HepG2 (cell line): ENCODE measurements around the gene CSNK1D. TPM values are rescaled to one million over a fixed set of nuclear protein-coding genes. Genes with fewer than 3 reads are reported as not detected.

Experiments
- ATAC-seq: fragments of 200-7000 bp; cut with Tn5 transposase; 3 replicates; pipeline ENCODE4 v1.9.1; 2020; ENCODE audit warnings: mild to moderate bottlenecking, moderate library complexity
- BruUV-seq: library from RNA; stranded (reverse); fragments of 400-500 nt; replicated peaks from 2 replicates; lab custom pipeline; 2021; lab: Mats Ljungman, UMichigan
- CTCF ChIA-PET: fragments of 300-600 bp; formaldehyde crosslinking; extraction: SDS; loops from one replicate; lab custom pipeline; 2021; ENCODE audit warnings: low total read pairs, inconsistent platforms, low intra/inter-chr PET ratio; lab: Yijun Ruan, JAX
- POLR2A ChIA-PET: fragments of 350-600 bp; sonication (Branson Sonifier 250); formaldehyde crosslinking; loops from one replicate; lab custom pipeline; 2020; ENCODE audit warnings: antibody characterized with exemption, inconsistent platforms; lab: Yijun Ruan, JAX
- DNase-seq: peaks from one replicate; pipeline ENCODE4 v3.0.0-alpha.2; 2015; ENCODE audit warnings: low spot score
- FAIRE-seq: peaks from 3 replicates; lab custom pipeline; 2011; peaks lifted over from hg19 to GRCh38; lab: Jason Lieb, UNC
- H2AFZ ChIP-seq: one replicate; pipeline ENCODE4 v1.6.1; 2011; ENCODE audit warnings: low read length, inconsistent platforms
- H3K27ac ChIP-seq: fragments of 300-600 bp; 3 replicates; pipeline ENCODE4 v1.8.0; 2011; ENCODE audit warnings: mixed run types, mild to moderate bottlenecking, mixed read lengths, low read length, inconsistent platforms; ENCODE audit not compliant: insufficient read depth; ENCODE audit errors: extremely low read length
- H3K27me3 ChIP-seq, 2 experiments: fragments of 200-600 bp in 1 of 2; 2 replicates in 1 of 2; 3 replicates in 1 of 2; pipeline versions ENCODE4 v1.6.0 to v1.8.0; 2011; ENCODE audit warnings: low read length in 2 of 2, mild to moderate bottlenecking in 2 of 2, moderate library complexity in 2 of 2, inconsistent platforms in 1 of 2; ENCODE audit not compliant: insufficient read depth in 2 of 2, control insufficient read depth in 1 of 2
- H3K36me3 ChIP-seq, 2 experiments: fragments of 200-600 bp in 1 of 2; replicated peaks in 1 of 2; 2 replicates in 1 of 2; 3 replicates in 1 of 2; pipeline versions ENCODE4 v1.5.1 to v1.8.0; 2011; ENCODE audit warnings: low read length in 2 of 2, inconsistent platforms in 1 of 2; ENCODE audit not compliant: insufficient read depth in 2 of 2, control insufficient read depth in 1 of 2
- H3K4me1 ChIP-seq: 2 replicates; pipeline ENCODE4 v1.5.1; 2012; ENCODE audit warnings: low read length, inconsistent platforms; ENCODE audit not compliant: insufficient read depth
- H3K4me2 ChIP-seq: 2 replicates; pipeline ENCODE4 v1.6.0; 2011; ENCODE audit warnings: low read depth, low read length, inconsistent platforms
- H3K4me3 ChIP-seq, 3 experiments: fragments of 200-600 bp in 1 of 3; sonication (generic), shearing (Covaris generic) in 1 of 3; replicated peaks in 1 of 3; 2 replicates each; pipeline ENCODE4 v1.5.1; 2011 to 2016; ENCODE audit warnings: low read length in 3 of 3, inconsistent platforms in 2 of 3, low read depth in 2 of 3, mild to moderate bottlenecking in 2 of 3, control low read depth in 1 of 3, mixed read lengths in 1 of 3; ENCODE audit not compliant: insufficient read depth in 1 of 3
- H3K79me2 ChIP-seq: one replicate; pipeline ENCODE4 v1.6.1; 2011; ENCODE audit warnings: low read length, inconsistent platforms; ENCODE audit not compliant: insufficient read depth
- H3K9ac ChIP-seq: 2 replicates; pipeline ENCODE4 v1.6.0; 2011; ENCODE audit warnings: mild to moderate bottlenecking, low read depth, low read length, inconsistent platforms; ENCODE audit not compliant: insufficient read depth
- H3K9me3 ChIP-seq: 2 replicates; pipeline ENCODE4 v1.5.1; 2012; ENCODE audit warnings: mild to moderate bottlenecking, low read length
- H4K20me1 ChIP-seq: 2 replicates; pipeline ENCODE4 v1.6.0; 2011; ENCODE audit warnings: inconsistent platforms, mild to moderate bottlenecking, low read length, moderate library complexity; ENCODE audit not compliant: insufficient read depth
- AGO2 ChIP-seq: fragments of 200-400 bp; formaldehyde crosslinking; optimal IDR thresholded peaks from 2 replicates; pipeline ENCODE3; 2017; ENCODE audit warnings: mild to moderate bottlenecking, low read depth, low read length, moderate library complexity
- PLSCR1 ChIP-seq: sonication (generic); formaldehyde crosslinking; IDR thresholded peaks from 2 replicates; pipeline ENCODE4 v1.5.0; 2020; ENCODE audit warnings: missing genetic modification reagents, mild to moderate bottlenecking, borderline replicate concordance
- POLR2AphosphoS2 ChIP-seq: IDR thresholded peaks from 2 replicates; pipeline ENCODE4 v1.6.1; 2011; ENCODE audit warnings: low read depth, low read length, improper control_type of control experiment
- RBM39 ChIP-seq: fragments of 200-400 bp; formaldehyde crosslinking; IDR thresholded peaks from one replicate; pipeline ENCODE4 v1.6.1; 2018; ENCODE audit warnings: antibody characterized with exemption, mild to moderate bottlenecking, low read depth, low read length; ENCODE audit not compliant: poor library complexity, severe bottlenecking
- SMYD3 ChIP-seq: sonication (generic); formaldehyde crosslinking; IDR thresholded peaks from 2 replicates; pipeline ENCODE4 v1.8.1; 2023; ENCODE audit warnings: mild to moderate bottlenecking, missing genetic modification reagents
- SP140L ChIP-seq: sonication (generic); formaldehyde crosslinking; IDR thresholded peaks from 2 replicates; pipeline ENCODE4 v1.4.0; 2020; ENCODE audit warnings: missing genetic modification reagents, borderline replicate concordance
- USF2 ChIP-seq, 2 experiments: sonication (generic) in 1 of 2; formaldehyde crosslinking in 1 of 2; IDR thresholded peaks; 2 replicates each; pipeline versions ENCODE4 v1.5.1 to v1.6.1; 2011 to 2020; ENCODE audit warnings: borderline replicate concordance in 1 of 2, low read depth in 1 of 2, low read length in 1 of 2, mild to moderate bottlenecking in 1 of 2, missing genetic modification reagents in 1 of 2, moderate library complexity in 1 of 2
- ZNF318 ChIP-seq: sonication (generic); formaldehyde crosslinking; IDR thresholded peaks from 2 replicates; pipeline ENCODE4 v1.4.0; 2020; ENCODE audit warnings: mild to moderate bottlenecking, missing genetic modification reagents
- ZNF430 ChIP-seq: sonication (generic); formaldehyde crosslinking; IDR thresholded peaks from 2 replicates; pipeline ENCODE4 v1.9.0; 2021; ENCODE audit warnings: mild to moderate bottlenecking, missing genetic modification reagents
- ZSCAN25 ChIP-seq: sonication (generic); formaldehyde crosslinking; IDR thresholded peaks from 2 replicates; pipeline ENCODE4 v1.8.0; 2022; ENCODE audit warnings: mild to moderate bottlenecking, missing genetic modification reagents
- WGBS: methylation state at CpG from one replicate; pipeline ENCODE4 v1.1.6; 2017; ENCODE audit warnings: low lambda C conversion rate; 5-methylcytosine and 5-hydroxymethylcytosine counted together
- in situ Hi-C: cut with HindIII; loops from 2 replicates; pipeline ENCODE4 v1.10.0; 2017; ENCODE audit warnings: low pct_unique_long_range_greater_than_20kb; ENCODE audit not compliant: extremely low pct_ligation_motif_present
- intact Hi-C: fragments of 100-400 bp; cut with micrococcal nuclease; formaldehyde crosslinking; loops from one replicate; pipeline ENCODE4 v1.10.0; 2022; ENCODE audit not compliant: unreplicated experiment
- polyA plus RNA-seq, 8 experiments: library from polyadenylated mRNA; depleted of rRNA in 3 of 8; stranded (reverse) in 7 of 8; unstranded in 1 of 8; fragments of >200 nt; fragmentation: Illumina TruSeq in 4 of 8; extraction: Trizol in 4 of 8; gene quantifications; 2 replicates each; pipeline versions ENCODE4 v1.2.1 to v1.2.3, GENCODE V29; 2011 to 2016; ENCODE audit warnings: low read depth in 4 of 8, missing spikeins in 1 of 8, mixed read lengths in 1 of 8; ENCODE audit not compliant: insufficient read depth in 1 of 8
- total RNA-seq, 5 experiments: library from RNA; depleted of rRNA; stranded (reverse); fragments of >200 nt; fragmentation: Illumina TruSeq; extraction: Trizol; gene quantifications; 2 replicates each; pipeline ENCODE4 v1.2.3, GENCODE V29; 2016; ENCODE audit warnings: low read depth in 1 of 5

CSNK1D gene
- total and polyA plus RNA-seq, 2 of the 13 experiments (the other 11 are each of a cell fraction or from before 2014, with no cell fraction given), result 31.5 to 128 TPM

- TF ChIP-seq USF2 (IDR thresholded peaks at IDR 0.05; ENCODE audit: low read depth, low read length) (no peak), USF2 (CRISPR knock-in tag; IDR thresholded peaks at IDR 0.05; ENCODE audit: borderline replicate concordance) (no peak)
Measured at GRCh38 chr17:82253179-82253544, 20.3 kb downstream of the CSNK1D start (continued).

GRCh38 chr17:82252511-82253178 is 20.9 kb downstream of the CSNK1D start:
- Histone ChIP-seq H3K9me3 (no peaks in the 10 kb centered on the region), H3K36me3 (peaks cover 63 to 84% of the 10 kb centered on the region in 2 experiments), H2AFZ (no peak overlapping the region), H3K4me3 (no peak overlapping the region), H3K27me3 (no peaks in the 10 kb centered on the region), H4K20me1 (peaks cover 23% of the 10 kb centered on the region), H3K27ac (no peak overlapping the region), H3K79me2 (peaks cover 8% of the 10 kb centered on the region), H3K4me2 (no peak overlapping the region), H3K9ac (no peak overlapping the region), H3K4me1 (no peaks in the 10 kb centered on the region)
- CTCF ChIA-PET, result no interaction called here
- no TSS peak for BruUV-seq
- no peak for DNase-seq
- intact Hi-C loops, result no loop called here
- ATAC-seq, result no peak
- POLR2A ChIA-PET, result interaction anchor here (3.2 kb wide), 1 partner anchor 11 kb away, joined by 11 read pairs; no protein-coding TSS in a partner anchor
- no peak for FAIRE-seq
- in situ Hi-C loops, result no loop called here
- WGBS, result 97% methylated on average over 28 of the region's 28 CpGs
- TF ChIP-seq RBM39 (peak; percentile 56), SMYD3 (CRISPR knock-in tag) (no peak), ZSCAN25 (0 out of 2 replicates have a peak, but pooled peaks have one; percentile 21), POLR2AphosphoS2 (0 out of 2 replicates have a peak, but pooled peaks have one; percentile 22), ZNF318 (CRISPR knock-in tag) (no peak), ZNF430 (CRISPR knock-in tag) (no peak), PLSCR1 (CRISPR knock-in tag) (no peak), AGO2 (peak; percentile 93), SP140L (no peak)
